K562 (cell line): ENCODE data around the gene ANKS1B. TPM values are rescaled to one million over a fixed set of nuclear protein-coding genes. Genes with fewer than 3 reads are reported as not detected.
A peak's percentile ranks its signal among the peaks of the same experiment; 100 is the strongest.

Source experiments
- ATAC-seq: fragments of 200-7000 bp; cut with Tn5 transposase; 3 replicates; pipeline ENCODE4 v1.9.1; 2020; ENCODE audit warnings: moderate library complexity
- BruUV-seq: library from RNA; stranded (reverse); fragments of 400-500 nt; replicated peaks from 2 replicates; lab custom pipeline; 2021; lab: Mats Ljungman, UMichigan
- CTCF ChIA-PET: fragments of 300-600 bp; formaldehyde crosslinking; extraction: SDS; loops from one replicate; lab custom pipeline; 2021; ENCODE audit warnings: low intra/inter-chr PET ratio; lab: Yijun Ruan, JAX
- POLR2A ChIA-PET: fragments of 300-600, 350-650 bp; sonication (Branson Sonifier 250); formaldehyde crosslinking; extraction: SDS; loops from one replicate; lab custom pipeline; 2021; ENCODE audit warnings: antibody characterized with exemption, inconsistent platforms; lab: Yijun Ruan, JAX
- DNase-seq, 4 experiments: peaks; one replicate each; pipeline versions ENCODE4 v3.0.0 to v3.0.0-alpha.2; 2011 to 2018; ENCODE audit warnings: low spot score in 3 of 4, mixed read lengths in 3 of 4; ENCODE audit errors: extremely low read depth in 1 of 4
- FAIRE-seq: peaks from 2 replicates; lab custom pipeline; 2011; peaks lifted over from hg19 to GRCh38; lab: Jason Lieb, UNC
- H2AFZ ChIP-seq: 2 replicates; pipeline ENCODE4 v1.6.0; 2011; ENCODE audit warnings: low read depth, low read length, control low read depth, inconsistent platforms
- H3K27ac ChIP-seq: fragments of 200-600 bp; 3 replicates; pipeline ENCODE4 v1.8.0; 2011; ENCODE audit warnings: low read depth, mild to moderate bottlenecking, control low read depth, inconsistent platforms, low read length, moderate library complexity, mixed read lengths; ENCODE audit errors: extremely low read depth
- H3K27me3 ChIP-seq, 2 experiments: fragments of 300-600 bp in 1 of 2; 2 replicates in 1 of 2; 3 replicates in 1 of 2; pipeline versions ENCODE4 v1.6.0 to v1.8.0; 2011; ENCODE audit warnings: inconsistent platforms in 2 of 2, low read length in 2 of 2, mild to moderate bottlenecking in 1 of 2, mixed read lengths in 1 of 2, moderate library complexity in 1 of 2; ENCODE audit not compliant: control insufficient read depth in 2 of 2, insufficient read depth in 2 of 2
- H3K36me3 ChIP-seq: fragments of 300-600 bp; 3 replicates; pipeline ENCODE4 v1.8.0; 2011; ENCODE audit warnings: mild to moderate bottlenecking, low read length, inconsistent platforms; ENCODE audit not compliant: control insufficient read depth, insufficient read depth
- H3K4me1 ChIP-seq, 2 experiments: fragments of 200-600 bp in 1 of 2; replicated peaks in 1 of 2; 2 replicates in 1 of 2; 3 replicates in 1 of 2; pipeline versions ENCODE4 v1.5.1 to v1.8.0; 2011; ENCODE audit warnings: inconsistent platforms in 2 of 2, low read length in 2 of 2, mild to moderate bottlenecking in 1 of 2, mixed read lengths in 1 of 2, moderate library complexity in 1 of 2; ENCODE audit not compliant: control insufficient read depth in 2 of 2, insufficient read depth in 2 of 2
- H3K4me2 ChIP-seq: 2 replicates; pipeline ENCODE4 v1.6.1; 2011; ENCODE audit warnings: low read length, control low read depth, inconsistent platforms, mixed read lengths; ENCODE audit not compliant: insufficient read depth
- H3K4me3 ChIP-seq: fragments of 200-600 bp; sonication (generic), shearing (Covaris generic); 2 replicates; pipeline ENCODE4 v1.5.1; 2016; ENCODE audit warnings: control low read depth, inconsistent platforms
- H3K79me2 ChIP-seq: fragments of 200-600 bp; 3 replicates; pipeline ENCODE4 v1.8.0; 2011; ENCODE audit warnings: low read length, inconsistent platforms; ENCODE audit not compliant: control insufficient read depth, insufficient read depth
- H3K9ac ChIP-seq, 2 experiments: 2 replicates each; pipeline versions ENCODE4 v1.6.0 to v1.6.1; 2011; ENCODE audit warnings: low read depth in 2 of 2, low read length in 2 of 2, control low read depth in 1 of 2, inconsistent platforms in 1 of 2, mild to moderate bottlenecking in 1 of 2, mixed read lengths in 1 of 2; ENCODE audit not compliant: insufficient read depth in 1 of 2
- H3K9me1 ChIP-seq: one replicate; pipeline ENCODE4 v1.6.0; 2011; ENCODE audit warnings: inconsistent platforms, mild to moderate bottlenecking, low read length, moderate library complexity; ENCODE audit not compliant: control insufficient read depth, insufficient read depth
- H3K9me3 ChIP-seq: replicated peaks from 2 replicates; pipeline ENCODE4 v1.5.1; 2011; ENCODE audit warnings: low read depth, low read length, inconsistent platforms; ENCODE audit not compliant: control insufficient read depth, insufficient read depth
- H4K20me1 ChIP-seq: replicated peaks from 2 replicates; pipeline ENCODE4 v1.6.1; 2011; ENCODE audit warnings: low read length, inconsistent platforms, mixed read lengths; ENCODE audit not compliant: control insufficient read depth, insufficient read depth
- ATF3 ChIP-seq, 2 experiments: fragments of 450-650 bp in 1 of 2; sonication (generic) in 1 of 2; formaldehyde crosslinking in 1 of 2; IDR thresholded peaks in 1 of 2; conservative IDR thresholded peaks in 1 of 2; 2 replicates each; pipeline versions ENCODE4 v1.6.1 to v1.8.1; 2016 to 2023; ENCODE audit warnings: mild to moderate bottlenecking in 2 of 2, moderate library complexity in 2 of 2, inconsistent platforms in 1 of 2, missing genetic modification reagents in 1 of 2
- CCNT2 ChIP-seq: IDR thresholded peaks from 2 replicates; pipeline ENCODE4 v1.6.1; 2011; ENCODE audit warnings: borderline replicate concordance, low read depth, mild to moderate bottlenecking, moderate library complexity, mixed read lengths, low read length; ENCODE audit not compliant: insufficient read length; ENCODE audit errors: extremely low read depth
- CGGBP1 ChIP-seq: fragments of 250-450 bp; sonication (Bioruptor Pico); IDR thresholded peaks from 2 replicates; pipeline ENCODE4 v1.9.0; 2021; ENCODE audit warnings: mild to moderate bottlenecking
- CREM ChIP-seq: IDR thresholded peaks from 2 replicates; pipeline ENCODE4 v1.6.1; 2014; ENCODE audit warnings: antibody characterized with exemption, low read depth
- KDM5B ChIP-seq: fragments of 200-600 bp; sonication (generic); IDR thresholded peaks from 2 replicates; pipeline ENCODE4 v1.6.1; 2012; ENCODE audit warnings: low read depth, mild to moderate bottlenecking, moderate library complexity, low read length, control low read depth, inconsistent platforms; ENCODE audit not compliant: insufficient replicate concordance
- LARP7 ChIP-seq: fragments of 450-650 bp; IDR thresholded peaks from 2 replicates; pipeline ENCODE4 v1.6.1; 2016
- MCM3 ChIP-seq: fragments of 450-650 bp; IDR thresholded peaks from 2 replicates; pipeline ENCODE4 v1.6.1; 2016
- PBX2 ChIP-seq, 2 experiments: IDR thresholded peaks in 1 of 2; conservative IDR thresholded peaks in 1 of 2; 2 replicates each; pipeline ENCODE4 v1.6.1; 2016; ENCODE audit warnings: low read depth in 2 of 2, mild to moderate bottlenecking in 1 of 2, missing compliant biosample characterization in 1 of 2, missing genetic modification characterization in 1 of 2, moderate library complexity in 1 of 2
- RFX1 ChIP-seq: fragments of 450-650 bp; IDR thresholded peaks from 2 replicates; pipeline ENCODE4 v1.6.1; 2016; ENCODE audit warnings: mild to moderate bottlenecking, moderate library complexity
- SAP30 ChIP-seq: fragments of 200-600 bp; sonication (generic); IDR thresholded peaks from 2 replicates; pipeline ENCODE4 v1.6.1; 2012; ENCODE audit warnings: borderline replicate concordance, low read depth, mild to moderate bottlenecking, moderate library complexity, low read length, control low read depth, inconsistent platforms; ENCODE audit not compliant: insufficient read depth, poor library complexity, severe bottlenecking
- SFPQ ChIP-seq: fragments of 200-400 bp; formaldehyde crosslinking; IDR thresholded peaks from 2 replicates; pipeline ENCODE4 v1.6.1; 2017; ENCODE audit warnings: mild to moderate bottlenecking, low read depth, low read length, moderate library complexity
- STAT5B ChIP-seq: fragments of 250-450 bp; sonication (Bioruptor Pico); IDR thresholded peaks from 2 replicates; pipeline ENCODE4 v1.8.0; 2021; ENCODE audit warnings: mild to moderate bottlenecking, inconsistent platforms
- U2AF2 ChIP-seq: fragments of 200-400 bp; formaldehyde crosslinking; optimal IDR thresholded peaks from 2 replicates; pipeline ENCODE3; 2017; ENCODE audit warnings: low read depth, mild to moderate bottlenecking, low read length
- ZNF282 ChIP-seq: sonication (generic); formaldehyde crosslinking; IDR thresholded peaks from 2 replicates; pipeline ENCODE4 v1.8.1; 2023; ENCODE audit warnings: missing genetic modification reagents
- ZNF347 ChIP-seq: fragments of 450-650 bp; formaldehyde crosslinking; IDR thresholded peaks from 2 replicates; pipeline ENCODE4 v1.4.0; 2020; ENCODE audit warnings: low read depth, mild to moderate bottlenecking, moderate library complexity
- WGBS: fragments of 100-300 bp; shearing (Covaris generic); methylation state at CpG from one replicate; pipeline ENCODE4 v1.1.6; 2016; ENCODE audit warnings: low coverage, mixed read lengths; ENCODE audit not compliant: insufficient coverage; ENCODE audit errors: missing lambda C conversion rate; 5-methylcytosine and 5-hydroxymethylcytosine counted together
- in situ Hi-C: fragments of 300-500 bp; cut with MboI; formaldehyde crosslinking; loops from 4 replicates; pipeline ENCODE4 v1.15.0; 2018; ENCODE audit warnings: inconsistent platforms, mixed read lengths
- intact Hi-C: fragments of 100-400 bp; cut with micrococcal nuclease; formaldehyde crosslinking; loops from 2 replicates; pipeline ENCODE4 v1.14.2; 2022
- polyA plus RNA-seq, 8 experiments: library from polyadenylated mRNA; depleted of rRNA in 4 of 8; stranded (reverse) in 5 of 8; unstranded in 3 of 8; fragments of >200 nt; fragmentation: Nextera tagmentation in 2 of 8; fragmentation: Illumina TruSeq in 1 of 8; extraction: Ambion mirVana in 2 of 8; extraction: Trizol in 1 of 8; gene quantifications; 2 replicates each; pipeline versions ENCODE4 v1.2.1 to v1.2.3, GENCODE V29; 2011 to 2014; ENCODE audit warnings: inconsistent platforms in 1 of 8, missing spikeins in 1 of 8
- total RNA-seq, 7 experiments: library from RNA; depleted of rRNA in 6 of 7; stranded (reverse); fragments of >200 nt in 6 of 7; fragmentation: Illumina TruSeq in 2 of 7; extraction: Trizol in 2 of 7; gene quantifications; 2 replicates each; pipeline versions ENCODE4 v1.2.1 to v1.2.3, GENCODE V29; 2011 to 2021; ENCODE audit warnings: low replicate concordance in 1 of 7

The ANKS1B gene
- total and polyA plus RNA-seq, 9 of the 15 experiments (the other 6 are each of a cell fraction or from before 2014, with no cell fraction given): 0.04 to 0.47 (median 0.28) TPM; not detected in 4

- Histone ChIP-seq H2AFZ (peak overlapping the region; percentile 40), H3K9me1 (no peaks in the 10 kb centered on the region), H3K9me3 (no peaks in the 10 kb centered on the region), H3K4me3 (no peak overlapping the region), H3K27ac (peak overlapping the region; percentile 37), H3K79me2 (no peaks in the 10 kb centered on the region), H3K36me3 (no peaks in the 10 kb centered on the region), H3K27me3 (no peaks in the 10 kb centered on the region), H3K4me2 (peak overlapping the region; percentile 42), H3K9ac (no peak overlapping the region), H4K20me1 (no peaks in the 10 kb centered on the region), H3K4me1 (peaks cover 23 to 40% of the 10 kb centered on the region in 2 experiments)
- FAIRE-seq (peak; percentile 23), DNase-seq (peak in 2 of 4 experiments; percentile 45 to 71), ATAC-seq (peak; percentile 67)
- ChIA-PET CTCF (no interaction called here), POLR2A (interaction anchor here (0.6 to 1.6 kb wide), 7 partner anchors 10 to 158 kb away, joined by 3 to 8 read pairs (median 4); partner anchors contain the start of gene SLC25A3)
- intact Hi-C loops: no loop called here
- BruUV-seq: no TSS peak
- in situ Hi-C loops: no loop called here
- 8% methylated on average over 4 of the region's 4 CpGs for WGBS
- TF ChIP-seq SAP30: no peak
- TF ChIP-seq KDM5B: no peak
- TF ChIP-seq STAT5B: no peak
- TF ChIP-seq CGGBP1 (CRISPR knock-in tag): no peak
- no peak for TF ChIP-seq MCM3
- peak; percentile 59 for TF ChIP-seq CCNT2
- no peak; the same call in 1 of the 2 replicates for TF ChIP-seq CREM
- no peak for TF ChIP-seq LARP7
- no peak for TF ChIP-seq ATF3 (IDR thresholded peaks at IDR 0.05)
- no peak for TF ChIP-seq ATF3 (CRISPR knock-in tag; conservative IDR thresholded peaks at IDR 0.05)
- no peak for TF ChIP-seq U2AF2
- no peak for TF ChIP-seq SFPQ
- no peak for TF ChIP-seq RFX1
- no peak for TF ChIP-seq PBX2 (CRISPR knock-in tag; IDR thresholded peaks at IDR 0.05; ENCODE audit: low read depth)
- TF ChIP-seq PBX2 (tag; conservative IDR thresholded peaks at IDR 0.05; ENCODE audit: low read depth): no peak
- no peak for TF ChIP-seq ZNF282 (CRISPR knock-in tag)
- no peak for TF ChIP-seq ZNF347
Observed at GRCh38 chr12:98751580-98752115, 1233.1 kb downstream of the ANKS1B start.
